ENCODE results near the gene FRMD4A. TPM values are rescaled to one million over a fixed set of nuclear protein-coding genes. Genes with fewer than 3 reads are reported as not detected.

The FRMD4A gene
- total RNA-seq, 1 experiment from 2014 or later: not detected

DNA sequence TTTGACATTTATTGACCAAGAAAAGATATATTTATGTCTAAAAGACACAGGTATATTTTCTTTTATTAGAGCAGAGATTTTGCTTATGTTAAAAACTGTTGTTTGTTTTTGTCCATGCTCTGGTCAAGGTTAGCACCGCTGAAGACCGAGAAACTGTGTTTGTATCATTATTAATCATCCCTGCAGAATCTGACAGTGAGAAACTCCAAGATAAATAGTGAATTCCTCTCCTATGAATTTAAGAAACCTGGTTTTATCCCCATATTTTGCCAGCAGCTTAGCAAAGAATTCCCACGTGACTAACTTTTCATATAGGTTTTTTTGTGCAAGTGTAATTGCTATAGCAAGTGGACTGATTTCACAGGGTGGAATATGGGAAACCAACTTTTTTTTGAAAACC is 77.6 kb downstream of the FRMD4A start:
- no peaks in the 10 kb centered on the region for H3K27me3 ChIP-seq (ENCODE audit: low read length)
- no peak overlapping the region for H3K4me3 ChIP-seq (ENCODE audit: low read length)
- no peaks in the 10 kb centered on the region for H3K9me3 ChIP-seq (ENCODE audit: low read length)
- no peak overlapping the region for H3K4me2 ChIP-seq (ENCODE audit: low read depth, low read length, poor library complexity, severe bottlenecking)
- no peaks in the 10 kb centered on the region for H3K36me3 ChIP-seq (ENCODE audit: insufficient read depth, low read length)
- H3K79me2 ChIP-seq (ENCODE audit: low read length): no peaks in the 10 kb centered on the region
- H3K4me1 ChIP-seq (ENCODE audit: low read length): no peaks in the 10 kb centered on the region
- H3K27ac ChIP-seq (ENCODE audit: low read length): no peak overlapping the region
- H3K9me2 ChIP-seq (replicated peaks; ENCODE audit: insufficient read depth, low read length): no peaks in the 10 kb centered on the region
- no peak for DNase-seq
- H4K20me1 ChIP-seq (ENCODE audit: insufficient read depth, low read depth, low read length): no peaks in the 10 kb centered on the region
- H2AFZ ChIP-seq (ENCODE audit: low read length): no peak overlapping the region
- H3K9ac ChIP-seq (ENCODE audit: low read length): no peak overlapping the region

- H3K79me2 ChIP-seq (ENCODE audit: low read length): no peaks in the 10 kb centered on the region
- H3K9me3 ChIP-seq (ENCODE audit: low read length): no peaks in the 10 kb centered on the region
- H3K4me3 ChIP-seq (ENCODE audit: low read length): no peak overlapping the region
- DNase-seq: no peak
- H2AFZ ChIP-seq (ENCODE audit: low read length): no peak overlapping the region
- H4K20me1 ChIP-seq (ENCODE audit: insufficient read depth, low read depth, low read length): no peaks in the 10 kb centered on the region
- H3K27me3 ChIP-seq (ENCODE audit: low read length): no peaks in the 10 kb centered on the region
- no peaks in the 10 kb centered on the region for H3K9me2 ChIP-seq (replicated peaks; ENCODE audit: insufficient read depth, low read length)
- no peak overlapping the region for H3K9ac ChIP-seq (ENCODE audit: low read length)
- no peaks in the 10 kb centered on the region for H3K4me1 ChIP-seq (ENCODE audit: low read length)
- H3K36me3 ChIP-seq (ENCODE audit: insufficient read depth, low read length): no peaks in the 10 kb centered on the region
- no peak overlapping the region for H3K27ac ChIP-seq (ENCODE audit: low read length)
- no peak overlapping the region for H3K4me2 ChIP-seq (ENCODE audit: low read depth, low read length, poor library complexity, severe bottlenecking)
Measured at GRCh38 chr10:14250496-14251076, 80.1 kb downstream of the FRMD4A start.

- H3K27ac ChIP-seq (ENCODE audit: low read length): no peak overlapping the region
- no peaks in the 10 kb centered on the region for H3K4me1 ChIP-seq (ENCODE audit: low read length)
- DNase-seq: no peak
- H2AFZ ChIP-seq (ENCODE audit: low read length): no peak overlapping the region
- no peaks in the 10 kb centered on the region for H4K20me1 ChIP-seq (ENCODE audit: insufficient read depth, low read depth, low read length)
- no peak overlapping the region for H3K4me3 ChIP-seq (ENCODE audit: low read length)
- H3K79me2 ChIP-seq (ENCODE audit: low read length): no peaks in the 10 kb centered on the region
- H3K9me2 ChIP-seq (replicated peaks; ENCODE audit: insufficient read depth, low read length): no peaks in the 10 kb centered on the region
- H3K9me3 ChIP-seq (ENCODE audit: low read length): no peaks in the 10 kb centered on the region
- H3K27me3 ChIP-seq (ENCODE audit: low read length): no peaks in the 10 kb centered on the region
- H3K9ac ChIP-seq (ENCODE audit: low read length): no peak overlapping the region
- H3K36me3 ChIP-seq (ENCODE audit: insufficient read depth, low read length): no peaks in the 10 kb centered on the region
- no peak overlapping the region for H3K4me2 ChIP-seq (ENCODE audit: low read depth, low read length, poor library complexity, severe bottlenecking)
Measured at GRCh38 chr10:14247377-14248116, 83.2 kb downstream of the FRMD4A start.

DNA sequence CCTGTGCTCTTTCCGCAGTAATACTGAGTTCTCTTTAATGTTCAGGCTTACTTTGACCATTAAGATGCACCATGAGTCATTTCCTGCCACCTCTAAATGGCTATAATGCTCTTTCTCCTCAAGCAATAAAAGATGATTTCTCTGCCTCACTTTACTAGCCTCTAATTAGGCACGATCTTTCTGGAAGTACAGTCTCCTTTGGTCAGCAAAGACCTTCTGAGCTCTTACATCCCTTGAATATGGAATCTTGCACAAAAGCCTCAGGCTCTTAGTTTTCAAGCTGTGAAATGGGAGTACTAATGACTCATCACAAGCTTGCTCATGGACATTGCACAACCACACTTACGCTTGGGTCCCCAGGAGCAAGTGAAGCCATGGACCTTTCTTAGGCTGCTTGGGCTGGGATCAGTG is 85.9 kb downstream of the FRMD4A start:
- H3K4me2 ChIP-seq (ENCODE audit: low read depth, low read length, poor library complexity, severe bottlenecking): no peak overlapping the region
- H3K4me1 ChIP-seq (ENCODE audit: low read length): no peaks in the 10 kb centered on the region
- H2AFZ ChIP-seq (ENCODE audit: low read length): no peak overlapping the region
- no peaks in the 10 kb centered on the region for H4K20me1 ChIP-seq (ENCODE audit: insufficient read depth, low read depth, low read length)
- no peaks in the 10 kb centered on the region for H3K36me3 ChIP-seq (ENCODE audit: insufficient read depth, low read length)
- no peaks in the 10 kb centered on the region for H3K27me3 ChIP-seq (ENCODE audit: low read length)
- no peak for DNase-seq
- H3K9me2 ChIP-seq (replicated peaks; ENCODE audit: insufficient read depth, low read length): no peaks in the 10 kb centered on the region
- no peak overlapping the region for H3K4me3 ChIP-seq (ENCODE audit: low read length)
- H3K27ac ChIP-seq (ENCODE audit: low read length): no peak overlapping the region
- no peaks in the 10 kb centered on the region for H3K79me2 ChIP-seq (ENCODE audit: low read length)
- no peak overlapping the region for H3K9ac ChIP-seq (ENCODE audit: low read length)
- no peaks in the 10 kb centered on the region for H3K9me3 ChIP-seq (ENCODE audit: low read length)

GRCh38 chr10:14244147-14244546 is 86.6 kb downstream of the FRMD4A start:
- Histone ChIP-seq H3K4me2 (ENCODE audit: low read depth, low read length, poor library complexity, severe bottlenecking) (no peak overlapping the region), H3K36me3 (ENCODE audit: insufficient read depth, low read length) (no peaks in the 10 kb centered on the region), H3K9ac (ENCODE audit: low read length) (no peak overlapping the region), H3K9me3 (ENCODE audit: low read length) (no peaks in the 10 kb centered on the region), H3K79me2 (ENCODE audit: low read length) (no peaks in the 10 kb centered on the region), H3K27me3 (ENCODE audit: low read length) (no peaks in the 10 kb centered on the region), H4K20me1 (ENCODE audit: insufficient read depth, low read depth, low read length) (no peaks in the 10 kb centered on the region), H3K4me1 (ENCODE audit: low read length) (no peaks in the 10 kb centered on the region), H2AFZ (ENCODE audit: low read length) (no peak overlapping the region), H3K9me2 (replicated peaks; ENCODE audit: insufficient read depth, low read length) (no peaks in the 10 kb centered on the region), H3K4me3 (ENCODE audit: low read length) (no peak overlapping the region), H3K27ac (ENCODE audit: low read length) (no peak overlapping the region)
- DNase-seq: peak; percentile 46

DNA sequence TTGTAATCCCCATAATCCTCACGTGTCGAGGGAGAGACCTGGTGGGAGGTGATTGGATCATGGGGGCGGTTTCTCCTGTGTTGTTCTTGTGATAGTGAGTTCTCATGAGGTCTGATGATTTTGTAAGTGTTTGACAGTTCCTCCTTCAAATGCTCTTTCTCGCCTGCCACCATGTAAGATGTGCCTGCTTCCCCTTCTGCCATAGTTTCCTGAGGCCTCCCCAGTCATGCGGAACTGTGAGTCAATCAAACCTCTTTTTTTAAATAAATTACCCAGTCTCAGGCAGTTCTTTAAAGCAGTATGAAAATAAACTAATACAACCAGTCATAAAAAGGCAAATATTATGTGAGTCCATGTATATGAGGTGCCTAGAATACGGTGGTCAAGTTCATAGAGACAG is 87.5 kb downstream of the FRMD4A start:
- Histone ChIP-seq H3K4me1 (ENCODE audit: low read length) (no peaks in the 10 kb centered on the region), H3K27me3 (ENCODE audit: low read length) (no peaks in the 10 kb centered on the region), H3K9me2 (replicated peaks; ENCODE audit: insufficient read depth, low read length) (no peaks in the 10 kb centered on the region), H3K9ac (ENCODE audit: low read length) (no peak overlapping the region), H3K79me2 (ENCODE audit: low read length) (no peaks in the 10 kb centered on the region), H2AFZ (ENCODE audit: low read length) (no peak overlapping the region), H4K20me1 (ENCODE audit: insufficient read depth, low read depth, low read length) (no peaks in the 10 kb centered on the region), H3K27ac (ENCODE audit: low read length) (no peak overlapping the region), H3K36me3 (ENCODE audit: insufficient read depth, low read length) (no peaks in the 10 kb centered on the region), H3K4me3 (ENCODE audit: low read length) (no peak overlapping the region), H3K9me3 (ENCODE audit: low read length) (no peaks in the 10 kb centered on the region), H3K4me2 (ENCODE audit: low read depth, low read length, poor library complexity, severe bottlenecking) (no peak overlapping the region)
- no peak for DNase-seq

- Histone ChIP-seq H2AFZ (ENCODE audit: low read length) (no peak overlapping the region), H3K4me3 (ENCODE audit: low read length) (no peak overlapping the region), H3K9me2 (replicated peaks; ENCODE audit: insufficient read depth, low read length) (no peaks in the 10 kb centered on the region), H3K4me1 (ENCODE audit: low read length) (no peaks in the 10 kb centered on the region), H3K9ac (ENCODE audit: low read length) (no peak overlapping the region), H3K4me2 (ENCODE audit: low read depth, low read length, poor library complexity, severe bottlenecking) (no peak overlapping the region), H3K79me2 (ENCODE audit: low read length) (no peaks in the 10 kb centered on the region), H3K9me3 (ENCODE audit: low read length) (no peaks in the 10 kb centered on the region), H3K27me3 (ENCODE audit: low read length) (no peaks in the 10 kb centered on the region), H3K36me3 (ENCODE audit: insufficient read depth, low read length) (no peaks in the 10 kb centered on the region), H4K20me1 (ENCODE audit: insufficient read depth, low read depth, low read length) (no peaks in the 10 kb centered on the region), H3K27ac (ENCODE audit: low read length) (no peak overlapping the region)
- no peak for DNase-seq
Measured at GRCh38 chr10:14241196-14241595, 89.5 kb downstream of the FRMD4A start.

DNA sequence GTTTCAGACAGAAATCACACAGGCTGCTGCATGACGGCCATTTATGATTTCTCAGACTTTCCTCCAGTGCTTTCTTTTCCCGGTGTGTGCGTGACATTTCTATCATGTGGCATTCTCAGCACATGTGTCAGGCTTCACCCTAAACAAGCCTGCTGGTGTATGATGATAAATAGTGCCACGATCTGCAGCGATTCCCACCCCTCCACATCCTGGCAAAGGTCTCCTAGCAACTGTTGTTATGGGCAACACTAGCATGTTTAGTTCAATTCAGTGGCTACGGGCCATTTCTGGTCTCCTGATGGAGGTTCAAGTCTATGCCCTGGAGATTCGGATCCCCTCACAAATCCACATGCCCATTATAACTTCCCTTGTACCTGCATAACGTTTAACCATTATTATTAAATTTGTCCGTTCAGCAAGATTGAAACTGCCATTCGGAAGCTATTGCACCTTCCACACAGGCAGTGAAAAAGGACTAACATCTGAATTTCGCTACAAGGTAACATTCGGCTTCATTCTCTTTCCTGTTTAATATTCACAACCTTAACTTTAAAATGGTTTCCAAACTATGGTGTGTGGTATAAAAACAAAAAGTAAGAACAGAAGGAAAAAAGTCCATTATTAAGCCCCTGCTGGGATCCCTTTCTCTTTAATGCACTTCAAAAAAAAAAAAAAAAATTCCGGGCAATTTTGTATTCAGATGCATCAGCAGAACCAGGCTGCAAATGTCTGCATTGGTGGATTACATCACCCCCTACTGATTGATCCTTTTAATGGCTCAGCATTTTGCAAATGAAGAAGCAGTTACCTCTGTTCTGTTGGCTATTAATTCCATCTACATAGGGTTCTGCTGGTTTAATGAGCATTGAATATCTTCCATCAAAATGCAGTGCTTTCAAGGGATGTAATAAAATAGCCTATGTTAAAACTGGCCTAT is 90.2 kb downstream of the FRMD4A start:
- H3K36me3 ChIP-seq (ENCODE audit: insufficient read depth, low read length): no peaks in the 10 kb centered on the region
- no peak overlapping the region for H3K4me3 ChIP-seq (ENCODE audit: low read length)
- H3K27ac ChIP-seq (ENCODE audit: low read length): no peak overlapping the region
- H3K27me3 ChIP-seq (ENCODE audit: low read length): no peaks in the 10 kb centered on the region
- no peaks in the 10 kb centered on the region for H3K79me2 ChIP-seq (ENCODE audit: low read length)
- no peaks in the 10 kb centered on the region for H3K9me2 ChIP-seq (replicated peaks; ENCODE audit: insufficient read depth, low read length)
- no peaks in the 10 kb centered on the region for H3K4me1 ChIP-seq (ENCODE audit: low read length)
- H3K4me2 ChIP-seq (ENCODE audit: low read depth, low read length, poor library complexity, severe bottlenecking): no peak overlapping the region
- H4K20me1 ChIP-seq (ENCODE audit: insufficient read depth, low read depth, low read length): no peaks in the 10 kb centered on the region
- H2AFZ ChIP-seq (ENCODE audit: low read length): no peak overlapping the region
- no peak overlapping the region for H3K9ac ChIP-seq (ENCODE audit: low read length)
- no peaks in the 10 kb centered on the region for H3K9me3 ChIP-seq (ENCODE audit: low read length)
- DNase-seq: no peak

Data from Karpas-422 (cell line).